H9 (cell line): ENCODE data around the gene LRTM2. TPM values are rescaled to one million over a fixed set of nuclear protein-coding genes. Genes with fewer than 3 reads are reported as not detected.

Source experiments
- DNase-seq: peaks from one replicate; pipeline ENCODE4 v3.0.0-alpha.2; 2017
- H2AFZ ChIP-seq: one replicate; pipeline ENCODE4 v1.6.1; 2013; ENCODE audit warnings: mild to moderate bottlenecking, low read length, control low read depth, moderate library complexity
- H2AK5ac ChIP-seq: 2 replicates; pipeline ENCODE4 v1.6.1; 2013; ENCODE audit warnings: low read length, control low read depth, mixed read lengths; ENCODE audit not compliant: insufficient read length
- H2BK120ac ChIP-seq: one replicate; pipeline ENCODE4 v1.6.1; 2013; ENCODE audit warnings: low read depth, mild to moderate bottlenecking, low read length, control low read depth, inconsistent platforms; ENCODE audit not compliant: poor library complexity, severe bottlenecking
- H2BK12ac ChIP-seq: 2 replicates; pipeline ENCODE4 v1.6.1; 2013; ENCODE audit warnings: low read length, control low read depth, mixed read lengths, low read depth; ENCODE audit not compliant: insufficient read length
- H2BK15ac ChIP-seq: 2 replicates; pipeline ENCODE4 v1.6.1; 2013; ENCODE audit warnings: low read depth, low read length, control low read depth
- H2BK20ac ChIP-seq: one replicate; pipeline ENCODE4 v1.6.1; 2013; ENCODE audit warnings: low read depth, mild to moderate bottlenecking, low read length, control low read depth, inconsistent platforms; ENCODE audit not compliant: poor library complexity, severe bottlenecking
- H2BK5ac ChIP-seq: 2 replicates; pipeline ENCODE4 v1.6.1; 2013; ENCODE audit warnings: low read length, control low read depth, mixed read lengths; ENCODE audit not compliant: insufficient read length
- H3K14ac ChIP-seq: 2 replicates; pipeline ENCODE4 v1.6.1; 2013; ENCODE audit warnings: low read length, control low read depth; ENCODE audit not compliant: insufficient read depth
- H3K18ac ChIP-seq: 2 replicates; pipeline ENCODE4 v1.6.1; 2013; ENCODE audit warnings: low read depth, mild to moderate bottlenecking, mixed read lengths, low read length, control low read depth; ENCODE audit not compliant: insufficient read length
- H3K23ac ChIP-seq: 2 replicates; pipeline ENCODE4 v1.6.1; 2013; ENCODE audit warnings: low read length, control low read depth, mixed read lengths, low read depth; ENCODE audit not compliant: insufficient read length
- H3K23me2 ChIP-seq: 2 replicates; pipeline ENCODE4 v1.6.1; 2013; ENCODE audit warnings: low read depth, mild to moderate bottlenecking, mixed read lengths, low read length, control low read depth; ENCODE audit not compliant: insufficient read length, poor library complexity, severe bottlenecking
- H3K27ac ChIP-seq: 2 replicates; pipeline ENCODE4 v1.5.1; 2013; ENCODE audit warnings: low read length, control low read depth, mixed read lengths, low read depth; ENCODE audit not compliant: insufficient read length
- H3K27me3 ChIP-seq: 2 replicates; pipeline ENCODE4 v1.6.1; 2013; ENCODE audit warnings: low read length, control low read depth, inconsistent platforms; ENCODE audit not compliant: insufficient read depth
- H3K4ac ChIP-seq: 2 replicates; pipeline ENCODE4 v1.6.1; 2013; ENCODE audit warnings: low read depth, mild to moderate bottlenecking, control low read depth, inconsistent platforms, low read length, moderate library complexity
- H3K4me1 ChIP-seq: 2 replicates; pipeline ENCODE4 v1.6.1; 2013; ENCODE audit warnings: low read length, control low read depth, inconsistent platforms; ENCODE audit not compliant: insufficient read depth
- H3K4me2 ChIP-seq: 2 replicates; pipeline ENCODE4 v1.6.1; 2013; ENCODE audit warnings: low read length, control low read depth, mixed read lengths; ENCODE audit not compliant: insufficient read length, insufficient read depth
- H3K56ac ChIP-seq: 2 replicates; pipeline ENCODE4 v1.6.1; 2013; ENCODE audit warnings: low read depth, mild to moderate bottlenecking, mixed read lengths, low read length, control low read depth; ENCODE audit not compliant: insufficient read length
- H3K79me1 ChIP-seq: 2 replicates; pipeline ENCODE4 v1.6.1; 2013; ENCODE audit warnings: low read depth, mild to moderate bottlenecking, moderate library complexity, low read length, control low read depth, inconsistent platforms; ENCODE audit not compliant: insufficient read depth, poor library complexity, severe bottlenecking
- H3K79me2 ChIP-seq: 2 replicates; pipeline ENCODE4 v1.6.1; 2013; ENCODE audit warnings: low read length, control low read depth, inconsistent platforms; ENCODE audit not compliant: insufficient read depth
- H3K9ac ChIP-seq: 2 replicates; pipeline ENCODE4 v1.6.1; 2013; ENCODE audit warnings: low read length, control low read depth, mixed read lengths; ENCODE audit not compliant: insufficient read length; ENCODE audit errors: extremely low read depth
- H3K9me3 ChIP-seq: one replicate; pipeline ENCODE4 v1.6.1; 2013; ENCODE audit warnings: low read depth, low read length, inconsistent platforms; ENCODE audit not compliant: control insufficient read depth
- H3T11ph ChIP-seq: one replicate; pipeline ENCODE4 v1.6.1; 2013; ENCODE audit warnings: mild to moderate bottlenecking, low read length, control low read depth, inconsistent platforms
- H4K20me1 ChIP-seq: one replicate; pipeline ENCODE4 v1.6.1; 2013; ENCODE audit not compliant: control insufficient read depth, insufficient read length, insufficient read depth
- H4K5ac ChIP-seq: 2 replicates; pipeline ENCODE4 v1.6.1; 2013; ENCODE audit warnings: low read depth, mild to moderate bottlenecking, mixed read lengths, low read length, control low read depth; ENCODE audit not compliant: insufficient read length
- H4K8ac ChIP-seq: replicated peaks from 2 replicates; pipeline ENCODE4 v1.6.1; 2013; ENCODE audit warnings: low read length, control low read depth, mixed read lengths, low read depth; ENCODE audit not compliant: insufficient read length
- H4K91ac ChIP-seq: 2 replicates; pipeline ENCODE4 v1.6.1; 2013; ENCODE audit warnings: low read depth, mild to moderate bottlenecking, moderate library complexity, mixed read lengths, low read length, control low read depth; ENCODE audit not compliant: insufficient read length
- H3K27ac Mint-ChIP-seq, 3 experiments: 2 replicates in 2 of 3; 3 replicates in 1 of 3; pipeline ENCODE4 v1.8.0; 2020 to 2021; ENCODE audit warnings: mixed read lengths in 3 of 3, mild to moderate bottlenecking in 1 of 3, moderate library complexity in 1 of 3
- H3K27me3 Mint-ChIP-seq: 2 replicates; pipeline ENCODE4 v1.8.0; 2021; ENCODE audit warnings: low read depth, mild to moderate bottlenecking, moderate library complexity, mixed read lengths
- H3K36me3 Mint-ChIP-seq, 3 experiments: 2 replicates in 2 of 3; 3 replicates in 1 of 3; pipeline ENCODE4 v1.8.0; 2020 to 2021; ENCODE audit warnings: low read depth in 3 of 3, mixed read lengths in 3 of 3; ENCODE audit not compliant: insufficient read depth in 1 of 3
- H3K4me1 Mint-ChIP-seq, 2 experiments: 2 replicates each; pipeline ENCODE4 v1.8.0; 2020; ENCODE audit warnings: mixed read lengths in 2 of 2
- H3K4me3 Mint-ChIP-seq, 2 experiments: 2 replicates in 1 of 2; 3 replicates in 1 of 2; pipeline ENCODE4 v1.8.0; 2020 to 2021; ENCODE audit warnings: mild to moderate bottlenecking in 2 of 2, mixed read lengths in 2 of 2, moderate library complexity in 1 of 2
- H3K9me3 Mint-ChIP-seq, 2 experiments: 2 replicates in 1 of 2; 3 replicates in 1 of 2; pipeline ENCODE4 v1.8.0; 2020; ENCODE audit warnings: mild to moderate bottlenecking in 2 of 2, mixed read lengths in 2 of 2, moderate library complexity in 1 of 2
- WGBS: extraction: QIAGEN DNeasy Blood & Tissue Kit; methylation state at CpG from one replicate; pipeline ENCODE4 v1.1.7; 2013; ENCODE audit warnings: missing lambda C conversion rate, low lambda C conversion rate, mixed read lengths; ENCODE audit not compliant: insufficient read length; ENCODE audit errors: extremely low coverage; 5-methylcytosine and 5-hydroxymethylcytosine counted together
- total RNA-seq: library from RNA; stranded (reverse); gene quantifications from 2 replicates; pipeline ENCODE4 v1.2.1, GENCODE V29; 2021
- TF ChIP-seq, protein P1 (sequence below): fragments of 200-600 bp; sonication (generic); conservative IDR thresholded peaks from 3 replicates; pipeline ENCODE4 v1.8.0; 2021; ENCODE audit warnings: antibody characterized with exemption, mild to moderate bottlenecking

Gene LRTM2
- total RNA-seq, 1 experiment from 2014 or later = not detected

DNA sequence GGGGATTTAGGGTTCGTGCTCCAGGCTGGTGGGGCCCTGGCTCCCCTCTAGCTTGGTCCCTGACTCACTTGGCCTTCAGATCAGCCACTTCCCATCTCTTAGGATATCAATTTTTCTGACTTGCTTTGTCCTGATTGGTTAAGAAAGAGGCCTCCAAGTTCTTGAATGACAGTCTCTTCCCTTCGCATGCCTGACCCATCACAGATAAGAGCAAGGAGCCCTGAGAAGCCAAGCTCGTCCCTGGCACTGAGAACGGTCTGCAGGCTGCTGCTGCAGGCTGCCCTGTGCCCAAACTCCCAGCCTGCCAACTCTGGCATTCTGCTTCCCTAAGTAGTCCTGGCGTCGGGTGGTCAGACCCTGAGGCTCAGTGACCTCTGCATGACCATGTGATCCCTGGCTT lies 794 bp upstream of the LRTM2 start:
- no peak for DNase-seq
- Histone ChIP-seq H3K9me3 (no peaks in the 10 kb centered on the region), H2BK5ac (no peak overlapping the region), H4K5ac (no peak overlapping the region), H3T11ph (no peak overlapping the region), H3K9ac (no peak overlapping the region), H4K20me1 (no peaks in the 10 kb centered on the region), H3K4me2 (peak overlapping the region; percentile 76), H2BK12ac (no peak overlapping the region), H3K4me1 (no peaks in the 10 kb centered on the region), H3K79me2 (no peaks in the 10 kb centered on the region), H2BK20ac (no peak overlapping the region), H3K27ac (no peak overlapping the region), H2AK5ac (no peak overlapping the region), H3K14ac (no peak overlapping the region), H2BK120ac (no peak overlapping the region), H3K4ac (no peak overlapping the region), H3K56ac (no peak overlapping the region), H4K91ac (no peak overlapping the region), H3K23ac (no peak overlapping the region), H3K27me3 (peaks cover 19% of the 10 kb centered on the region; the same call in 1 of the 2 replicates), H3K18ac (no peak overlapping the region), H2BK15ac (no peak overlapping the region), H3K79me1 (no peaks in the 10 kb centered on the region), H3K23me2 (no peaks in the 10 kb centered on the region), H2AFZ (no peak overlapping the region), H4K8ac (no peak overlapping the region)
- peaks cover 4% of the 10 kb centered on the region in 2 experiments; a peak in 2 of 5 replicates for H3K9me3 Mint-ChIP-seq
- WGBS = no CpG with 5 or more reads among the region's 6 CpGs
- peak overlapping the region; percentile 46 to 83; a peak in 3 of 5 replicates for H3K4me3 Mint-ChIP-seq
- TF ChIP-seq, protein P1, sequence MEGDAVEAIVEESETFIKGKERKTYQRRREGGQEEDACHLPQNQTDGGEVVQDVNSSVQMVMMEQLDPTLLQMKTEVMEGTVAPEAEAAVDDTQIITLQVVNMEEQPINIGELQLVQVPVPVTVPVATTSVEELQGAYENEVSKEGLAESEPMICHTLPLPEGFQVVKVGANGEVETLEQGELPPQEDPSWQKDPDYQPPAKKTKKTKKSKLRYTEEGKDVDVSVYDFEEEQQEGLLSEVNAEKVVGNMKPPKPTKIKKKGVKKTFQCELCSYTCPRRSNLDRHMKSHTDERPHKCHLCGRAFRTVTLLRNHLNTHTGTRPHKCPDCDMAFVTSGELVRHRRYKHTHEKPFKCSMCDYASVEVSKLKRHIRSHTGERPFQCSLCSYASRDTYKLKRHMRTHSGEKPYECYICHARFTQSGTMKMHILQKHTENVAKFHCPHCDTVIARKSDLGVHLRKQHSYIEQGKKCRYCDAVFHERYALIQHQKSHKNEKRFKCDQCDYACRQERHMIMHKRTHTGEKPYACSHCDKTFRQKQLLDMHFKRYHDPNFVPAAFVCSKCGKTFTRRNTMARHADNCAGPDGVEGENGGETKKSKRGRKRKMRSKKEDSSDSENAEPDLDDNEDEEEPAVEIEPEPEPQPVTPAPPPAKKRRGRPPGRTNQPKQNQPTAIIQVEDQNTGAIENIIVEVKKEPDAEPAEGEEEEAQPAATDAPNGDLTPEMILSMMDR = no peak
- peaks cover 45% of the 10 kb centered on the region for H3K27me3 Mint-ChIP-seq
- H3K36me3 Mint-ChIP-seq = peaks cover 0 to 5% (median 3%) of the 10 kb centered on the region in 3 experiments; a peak in 2 of 7 replicates
- no peak overlapping the region for H3K27ac Mint-ChIP-seq
- H3K4me1 Mint-ChIP-seq = peaks cover 20 to 39% of the 10 kb centered on the region in 2 experiments
